Hematopoietic multipotent progenitor cell treated with erythropoietin and hydrocortisone succinate and interleukin-3 and kit ligand, for 4 days (in vitro differentiated cells): ENCODE results near the gene SPIN3.
"Not testable (repeated sequence)": the region's sequence is repeated elsewhere in the genome, so short reads cannot be mapped to it uniquely, and the experiment has no call there.

ENCODE experiments used
- DNase-seq: peaks from one replicate; pipeline ENCODE4 v3.0.0-alpha.2; 2015

Gene SPIN3

DNA sequence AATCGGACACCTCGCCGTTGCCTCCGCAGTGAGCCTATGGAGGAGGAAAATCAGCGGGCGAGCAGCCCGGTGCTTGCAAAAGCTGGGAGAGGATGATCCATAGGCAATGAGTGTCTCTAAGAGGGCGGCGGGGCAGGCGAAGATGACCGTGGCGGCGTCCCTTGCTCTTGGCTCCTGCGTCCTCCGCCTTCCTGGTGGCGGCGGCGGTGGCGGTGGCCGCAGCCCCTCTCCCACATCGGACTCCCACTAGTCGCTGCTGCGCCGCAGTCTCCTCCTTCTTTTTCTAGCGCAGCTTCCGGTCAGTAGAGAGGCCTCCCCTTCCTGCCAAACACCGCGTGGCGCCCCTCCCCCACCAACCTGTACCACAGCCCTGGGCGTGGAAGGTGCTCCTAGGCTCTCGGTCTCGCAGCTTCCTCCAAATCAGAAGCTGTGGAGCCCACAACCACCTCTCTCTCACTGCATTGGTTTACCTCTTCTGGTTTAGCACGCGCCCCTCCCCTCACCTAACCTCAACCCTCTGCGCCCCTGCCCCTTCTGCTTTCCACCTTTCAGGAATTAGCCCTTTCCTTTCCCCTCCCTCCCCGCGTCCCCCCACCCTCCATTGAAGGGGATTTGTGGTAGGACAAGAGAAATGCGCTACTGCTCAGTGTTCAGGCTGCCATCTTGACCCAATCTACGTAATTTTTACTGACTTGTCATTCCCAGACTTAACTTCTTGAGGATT lies at the start of gene SPIN3:
SPIN3 (minus strand) TSS at position 271 of the 724 bp plus-strand sequence. CDS start 594 bp downstream, outside the sequence.
- DNase-seq, result peak; percentile 71

GRCh38 chrX:57044245-57044644 lies 48.9 kb upstream of the SPIN3 start:
- DNase-seq, result peak; percentile 33

GRCh38 chrX:57037265-57037664 lies 41.9 kb upstream of the SPIN3 start:
- not testable (repeated sequence) for DNase-seq

DNA sequence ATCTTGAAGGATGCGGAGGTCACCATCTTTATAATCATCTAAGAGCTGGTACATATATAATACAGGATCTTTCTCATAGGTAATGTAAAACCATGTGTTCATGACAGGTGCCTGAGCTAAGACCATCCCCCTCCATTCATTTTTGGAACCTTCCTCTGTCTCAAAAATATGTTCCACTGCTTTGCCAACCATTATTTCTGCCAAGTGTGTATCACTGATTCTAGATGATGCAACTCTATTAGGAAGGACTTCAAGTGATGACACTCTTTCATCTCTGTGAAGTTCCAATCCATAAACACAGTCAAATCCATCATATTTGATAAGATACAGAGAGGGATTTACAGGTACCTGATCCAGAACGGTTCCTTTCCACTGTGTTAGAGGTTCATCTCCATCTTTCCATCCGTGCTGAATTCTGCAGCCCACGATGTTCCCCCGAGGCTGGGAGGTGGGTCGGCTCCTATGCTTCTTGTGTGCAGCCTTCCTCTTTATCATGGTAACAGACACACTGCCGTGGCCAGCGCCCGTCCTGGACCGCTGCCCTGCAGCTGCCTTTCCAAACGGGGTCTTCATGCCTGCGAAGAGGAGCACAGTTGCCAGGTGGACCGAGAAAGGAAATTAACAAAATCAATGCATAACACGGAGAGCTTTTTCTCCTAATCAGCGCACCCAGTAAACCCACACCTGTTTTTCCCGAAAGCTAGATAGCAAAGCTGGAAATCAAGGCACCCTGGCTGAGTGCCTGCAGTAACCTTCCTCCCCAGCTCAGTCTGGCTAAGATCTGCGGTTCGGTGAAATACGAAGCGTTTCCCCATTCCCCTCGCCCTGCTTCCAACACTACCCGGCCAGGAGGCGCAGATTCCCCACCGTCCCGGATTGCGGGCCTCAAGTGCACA lies 718 bp downstream of the SPIN3 start:
- DNase-seq, result peak; percentile 16

DNA sequence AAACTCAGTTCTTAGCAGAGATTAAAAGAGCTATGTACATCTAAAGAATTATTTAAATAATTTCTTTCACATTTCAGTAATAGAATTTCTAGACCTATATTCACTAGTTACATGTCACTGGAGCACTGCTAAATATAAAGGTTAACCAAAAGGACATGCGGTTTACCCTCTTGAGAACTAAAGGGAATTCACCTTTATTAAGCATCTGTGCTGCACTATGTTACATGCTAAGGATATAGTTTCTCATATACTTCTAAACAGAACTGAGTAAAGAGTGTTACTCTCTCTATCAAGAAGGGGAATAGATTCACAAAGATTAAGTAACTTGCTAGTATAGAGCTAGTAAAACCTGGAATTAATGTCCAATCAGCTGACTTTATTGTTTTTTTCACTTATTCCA lies 7.6 kb downstream of the SPIN3 start:
- DNase-seq, result no peak

DNA sequence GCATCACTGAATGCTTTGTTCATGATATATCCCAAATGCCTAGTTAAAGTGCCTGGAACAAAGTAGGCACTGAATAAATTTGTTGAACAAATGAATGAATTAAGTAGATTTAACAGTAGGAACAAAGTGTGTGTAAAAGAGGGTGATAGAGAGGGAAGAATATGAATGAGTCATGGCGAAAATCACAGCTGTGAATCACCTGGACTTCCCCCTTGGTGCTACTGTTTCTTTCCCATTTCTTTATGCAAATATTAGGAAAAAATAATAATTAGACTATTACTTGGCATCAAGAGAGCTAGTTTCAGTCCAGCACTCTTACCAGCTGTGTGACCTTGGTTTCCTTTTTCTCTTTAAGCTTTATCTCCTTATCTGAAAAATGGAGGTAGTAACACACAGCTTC lies 9.2 kb downstream of the SPIN3 start:
- DNase-seq, result no peak

GRCh38 chrX:56978172-56978571 lies 17.2 kb downstream of the SPIN3 start:
- DNase-seq, result peak; percentile 68

DNA sequence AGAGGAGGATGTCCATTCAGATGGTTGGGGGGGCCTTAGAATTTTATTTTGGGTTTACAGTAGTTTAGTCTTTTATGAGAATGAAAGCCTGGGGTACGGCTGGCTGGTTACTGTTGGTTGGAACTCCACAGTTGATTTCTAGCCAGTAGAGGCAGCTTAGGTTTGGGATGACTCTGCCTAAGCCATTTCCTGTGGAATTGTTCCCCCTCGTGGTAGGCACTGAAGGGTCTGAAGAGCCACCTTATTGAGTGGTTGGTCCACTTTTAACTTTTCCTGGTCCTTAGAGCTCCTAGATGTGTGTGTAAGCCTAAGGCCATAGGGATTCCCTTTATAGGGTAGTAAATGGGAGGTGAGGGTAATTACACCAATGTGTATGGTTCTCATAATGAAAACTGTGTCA lies 19.7 kb downstream of the SPIN3 start:
- DNase-seq, result peak; percentile 31

DNA sequence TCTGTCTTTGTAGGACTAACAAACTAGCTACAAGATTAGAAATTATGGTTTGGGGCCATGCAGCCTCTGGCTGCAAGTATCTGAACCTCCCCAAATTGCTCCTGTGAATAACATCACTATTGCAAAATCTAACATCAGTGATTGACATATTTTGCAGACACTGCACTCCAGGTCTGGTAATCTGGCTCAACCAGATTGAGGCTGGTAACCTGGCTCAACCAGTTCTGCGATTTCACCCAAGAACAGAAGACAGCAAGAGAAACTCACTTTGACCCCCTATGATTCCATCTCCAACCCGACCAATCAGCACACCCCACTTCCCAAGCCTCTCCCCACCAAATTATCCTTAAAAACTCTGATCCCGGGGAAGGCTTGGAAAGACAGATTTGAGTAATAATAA lies 20.9 kb downstream of the SPIN3 start:
- no peak for DNase-seq

GRCh38 chrX:56969559-56969958 lies 25.8 kb downstream of the SPIN3 start:
- no peak for DNase-seq

- no peak for DNase-seq
These were observed 26.4 kb downstream of the SPIN3 start for GRCh38 chrX:56968980-56969379.

DNA sequence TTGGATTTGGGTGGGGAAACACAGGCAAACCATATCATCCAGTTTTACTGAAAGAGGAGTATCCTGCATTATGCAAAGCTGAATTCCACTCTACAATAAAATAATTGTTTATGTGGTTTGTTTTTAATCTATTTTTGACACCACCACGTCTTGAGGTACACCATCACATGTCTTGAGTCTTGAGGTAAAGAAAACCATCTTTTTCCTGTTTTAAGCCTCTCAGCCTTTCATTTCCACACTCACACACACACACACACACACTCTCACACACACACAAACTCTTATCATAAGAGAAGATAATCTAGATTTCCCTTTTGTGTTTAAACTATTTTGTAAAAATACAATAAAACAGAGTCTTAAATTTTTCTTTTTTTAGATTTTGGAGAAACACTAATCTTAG lies 32.0 kb downstream of the SPIN3 start:
- DNase-seq, result no peak

DNA sequence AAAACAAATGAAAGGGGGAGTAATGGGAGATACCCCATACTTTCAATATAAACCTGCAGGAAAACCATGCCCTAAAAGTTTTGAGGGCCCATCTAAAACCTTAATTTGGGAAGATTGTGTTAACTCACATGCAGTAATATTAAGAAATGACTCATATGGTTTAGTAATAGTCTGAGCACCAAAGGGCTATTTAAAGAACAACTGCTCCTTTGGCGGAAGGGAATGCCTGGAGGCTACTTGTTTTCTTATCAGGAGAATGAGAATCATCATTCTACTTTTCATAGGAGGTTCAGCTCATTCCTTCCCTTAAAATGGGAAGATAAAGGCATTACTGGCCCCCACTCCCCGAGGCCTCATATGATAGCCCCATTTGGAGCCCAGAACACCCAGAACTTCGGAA lies 47.6 kb downstream of the SPIN3 start:
- DNase-seq, result no peak

DNA sequence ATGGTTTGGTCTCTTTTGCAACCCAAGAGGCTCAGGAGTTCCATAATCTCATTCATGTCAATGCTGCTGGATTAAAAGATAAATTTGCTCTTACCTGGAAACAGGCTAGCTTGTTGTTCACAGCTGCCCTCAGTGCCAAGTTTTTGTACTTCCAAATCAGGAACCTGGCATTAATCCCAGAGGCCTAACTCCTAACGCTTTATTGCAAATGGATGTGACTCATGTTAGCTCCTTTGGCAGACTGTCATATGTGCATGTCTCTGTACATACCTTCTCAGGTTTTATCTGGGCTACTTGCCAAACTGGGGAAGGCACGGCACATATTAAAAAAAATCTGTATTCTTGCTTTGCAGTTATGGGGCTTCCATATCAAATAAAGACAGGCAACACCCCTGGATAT lies 49.1 kb downstream of the SPIN3 start:
- DNase-seq, result not testable (repeated sequence)

DNA sequence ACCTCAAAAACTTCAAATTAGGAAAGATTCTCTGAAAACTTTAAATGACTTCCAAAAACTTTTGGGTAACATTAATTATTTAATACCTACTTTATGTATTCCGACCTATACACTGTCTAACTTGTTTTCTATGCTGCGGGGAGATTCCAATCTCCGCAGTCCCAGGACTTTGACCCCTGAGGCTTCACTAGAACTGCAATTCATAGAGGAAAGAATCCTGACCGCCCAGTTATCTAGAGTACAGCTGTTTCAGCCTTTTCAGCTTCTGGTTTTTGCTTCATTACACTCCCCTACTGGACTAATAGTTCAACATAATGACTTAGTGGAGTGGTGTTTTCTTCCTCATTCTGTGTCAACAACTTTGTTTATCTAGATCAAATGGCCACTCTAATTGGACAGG lies 50.1 kb downstream of the SPIN3 start:
- not testable (repeated sequence) for DNase-seq

DNA sequence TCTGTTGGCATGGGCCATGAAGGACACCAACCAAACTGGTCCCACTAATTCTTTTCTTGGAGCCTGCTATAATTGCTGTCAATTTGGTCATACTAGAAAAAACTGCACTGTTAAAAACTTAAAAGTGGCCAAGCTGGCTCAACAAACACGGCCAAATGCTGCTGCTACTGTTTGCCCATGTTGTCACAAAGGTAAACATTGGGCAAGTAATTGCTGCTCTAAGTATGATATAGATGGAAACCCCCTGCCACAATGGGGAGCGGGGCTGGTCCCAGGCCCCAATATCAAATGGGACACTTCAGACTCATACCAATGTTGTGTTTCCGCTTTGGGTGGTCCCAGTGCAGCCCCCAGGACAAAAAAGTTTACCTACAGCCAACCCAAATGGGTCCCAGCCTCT lies 52.1 kb downstream of the SPIN3 start:
- DNase-seq, result no peak
